HG02938 (cell line): ENCODE measurements around the gene CD22.

Experiments used
- ATAC-seq: cut with Tn5 transposase; IDR thresholded peaks from one replicate; pipeline ENCODE4 v1.9.1; 2021; ENCODE audit warnings: mild to moderate bottlenecking, moderate library complexity; ENCODE audit not compliant: unreplicated experiment

The CD22 gene

DNA sequence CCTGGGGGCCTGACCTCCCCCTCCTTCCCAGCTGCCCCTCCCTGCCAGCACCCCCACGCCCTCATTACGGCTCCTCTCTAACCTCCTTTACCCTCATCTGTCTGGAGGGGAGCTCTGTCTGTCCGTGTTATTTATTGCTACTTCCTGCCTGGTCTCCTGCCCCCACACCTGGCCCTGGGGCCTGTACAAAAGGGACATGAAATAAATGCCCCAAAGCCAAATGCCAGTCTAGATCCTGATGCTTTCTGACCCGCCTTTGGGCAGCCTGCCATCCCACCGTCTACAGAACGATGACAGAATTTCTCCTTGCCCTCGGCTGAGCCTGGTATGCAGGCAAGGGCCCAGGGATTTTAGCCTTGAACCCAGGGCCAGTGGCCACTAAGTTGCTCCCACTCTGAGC, 15.4 kb upstream of the CD22 start:
- ATAC-seq, result no peak

DNA sequence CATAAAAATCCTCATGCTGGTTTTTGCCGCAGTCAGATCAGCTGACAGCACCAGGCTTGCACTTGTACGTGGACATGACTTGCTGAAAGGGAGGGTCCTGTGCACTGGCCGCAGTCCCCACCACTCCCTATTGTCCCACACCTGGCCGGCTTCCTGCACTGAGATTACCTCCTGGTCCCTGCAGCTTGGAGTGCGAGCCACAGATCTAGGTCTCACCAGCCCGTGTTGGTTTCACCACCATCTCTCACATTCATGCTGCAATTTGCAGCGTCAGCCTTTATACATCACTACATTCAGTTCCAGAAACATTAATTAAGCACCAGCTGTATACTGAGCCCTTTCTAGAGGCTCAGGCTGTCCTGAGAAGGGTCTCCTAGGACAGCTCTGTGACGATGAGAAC, 15.0 kb upstream of the CD22 start:
- no peak for ATAC-seq

DNA sequence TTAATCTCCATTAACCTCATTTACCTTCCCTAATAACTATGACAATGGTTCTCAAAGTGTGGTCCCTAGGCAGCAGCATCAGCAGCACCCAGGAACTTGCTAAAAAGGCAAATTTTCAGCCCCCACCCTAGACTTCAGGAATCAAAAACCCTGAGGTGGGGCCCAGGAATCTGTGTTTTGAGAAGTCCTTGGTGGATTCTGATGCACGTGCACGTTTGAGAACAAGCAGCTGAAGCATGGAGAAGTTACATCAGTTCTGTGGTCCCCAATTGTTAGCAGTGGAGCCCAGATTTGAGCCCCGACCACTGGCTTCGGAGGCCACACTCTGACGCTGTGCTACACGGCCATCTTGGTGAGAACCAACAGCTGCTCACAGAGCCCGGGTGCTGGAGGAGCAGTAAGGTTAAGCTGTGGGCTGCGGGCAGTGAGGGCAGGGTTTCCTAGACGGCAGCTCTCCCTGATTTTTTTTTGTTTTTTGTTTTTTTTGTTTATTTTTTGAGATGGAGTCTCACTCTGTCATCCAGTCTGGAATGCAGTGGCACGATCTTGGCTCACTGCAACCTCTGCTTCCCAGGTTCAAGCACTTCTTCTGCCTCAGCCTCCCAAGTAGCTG, 14.0 kb upstream of the CD22 start:
- no peak for ATAC-seq

DNA sequence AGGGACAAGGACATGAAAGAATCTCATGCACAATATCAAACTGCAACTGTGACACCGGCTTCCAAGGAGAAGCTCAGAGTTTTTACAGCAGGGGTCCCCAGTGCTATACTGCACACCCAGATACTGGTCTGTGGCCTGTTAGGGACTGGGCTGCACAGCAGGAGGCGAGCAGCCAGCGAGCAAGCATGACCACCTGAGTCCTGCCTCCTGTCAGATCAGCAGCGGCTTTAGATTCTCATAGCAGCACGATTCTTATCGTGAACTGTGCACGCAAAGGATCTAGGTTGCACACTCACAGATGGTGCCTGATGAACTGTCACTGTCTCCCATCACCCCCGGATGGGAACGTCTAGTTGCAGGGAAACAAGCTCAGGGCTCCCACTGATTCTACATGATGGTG, 13.1 kb upstream of the CD22 start:
- no peak for ATAC-seq

DNA sequence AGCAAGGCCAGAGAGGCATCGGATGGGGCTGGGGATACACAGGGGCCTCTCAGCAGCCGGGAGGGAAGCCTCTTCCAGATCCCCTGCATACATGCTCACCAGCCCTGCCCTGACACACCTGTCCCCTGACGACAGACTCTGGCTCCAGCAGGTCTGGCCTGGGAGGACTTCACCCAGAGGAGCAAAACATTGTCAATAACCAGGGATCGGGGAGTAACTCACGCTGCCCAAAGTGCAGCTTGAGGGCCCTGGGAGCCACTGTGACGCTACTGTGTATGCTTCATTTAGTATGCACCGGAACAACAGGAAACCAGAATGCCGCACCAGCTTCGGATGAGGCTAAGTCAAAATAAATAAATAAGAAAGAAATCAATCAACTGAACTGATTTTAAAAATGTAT, 12.4 kb upstream of the CD22 start:
- ATAC-seq, result no peak

DNA sequence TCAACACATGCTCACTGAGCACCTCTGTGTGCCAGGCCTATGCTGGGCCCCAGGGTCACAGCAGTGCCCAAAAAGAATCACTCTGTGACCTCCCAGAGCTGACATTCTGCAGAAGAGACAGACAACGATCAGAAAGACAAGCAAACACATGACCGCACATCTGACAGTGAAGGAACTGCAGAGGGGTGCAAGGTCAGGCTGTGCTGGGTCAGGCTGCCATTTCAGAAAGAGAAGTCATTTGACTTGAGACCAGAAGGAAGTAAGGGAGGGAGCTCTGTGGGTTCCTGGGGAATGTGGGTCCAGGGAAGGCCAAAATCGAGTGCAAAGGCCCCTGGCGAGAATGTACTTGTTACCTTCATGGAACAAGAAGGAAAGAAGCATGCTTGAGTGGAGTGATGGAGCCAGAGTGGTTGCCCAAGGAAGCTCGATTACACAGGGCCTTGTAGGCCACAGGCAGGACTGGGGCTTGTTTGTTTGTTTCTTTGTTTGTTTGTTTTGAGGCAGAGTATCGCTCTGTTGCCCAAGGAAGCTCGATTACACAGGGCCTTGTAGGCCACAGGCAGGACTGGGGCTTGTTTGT, 11.4 kb upstream of the CD22 start:
- ATAC-seq, result no peak

DNA sequence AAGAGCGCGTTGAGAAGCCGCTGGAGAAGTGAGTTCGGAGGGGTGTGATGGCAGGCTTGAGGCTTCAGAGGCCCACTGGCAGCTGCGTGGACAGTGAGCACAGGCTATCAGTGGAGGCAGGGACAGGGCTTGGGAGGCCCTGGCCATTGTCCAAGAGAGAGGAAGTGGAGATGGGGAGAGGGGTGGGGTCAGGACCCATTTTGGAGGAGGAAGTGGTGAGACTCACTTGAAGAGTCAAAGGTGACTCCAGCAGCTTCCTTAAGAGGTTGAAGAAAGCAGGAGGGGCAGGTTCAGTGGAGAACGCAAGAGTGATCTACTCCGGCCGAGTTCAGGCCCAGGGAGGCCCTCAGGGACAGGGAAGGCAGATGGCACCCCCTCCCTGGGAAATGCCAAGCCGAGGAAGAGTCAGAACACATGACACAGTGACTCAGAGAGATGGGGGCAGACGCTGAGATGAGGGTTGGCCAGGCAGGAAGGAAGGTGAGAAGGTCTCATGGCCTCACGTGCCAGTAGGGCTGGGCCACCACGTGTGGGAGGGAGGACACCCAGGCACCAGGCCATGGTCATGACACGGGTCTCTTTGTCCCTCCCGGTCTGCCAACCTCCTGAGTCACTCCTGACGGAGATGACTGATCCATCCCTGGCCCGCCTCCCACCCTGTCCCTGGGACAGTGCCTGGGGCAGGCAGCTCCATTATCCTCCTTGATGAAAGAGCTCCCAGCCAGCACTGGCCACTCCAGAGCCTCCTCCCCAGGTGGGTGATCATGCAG, 10.1 kb upstream of the CD22 start:
- no peak for ATAC-seq

DNA sequence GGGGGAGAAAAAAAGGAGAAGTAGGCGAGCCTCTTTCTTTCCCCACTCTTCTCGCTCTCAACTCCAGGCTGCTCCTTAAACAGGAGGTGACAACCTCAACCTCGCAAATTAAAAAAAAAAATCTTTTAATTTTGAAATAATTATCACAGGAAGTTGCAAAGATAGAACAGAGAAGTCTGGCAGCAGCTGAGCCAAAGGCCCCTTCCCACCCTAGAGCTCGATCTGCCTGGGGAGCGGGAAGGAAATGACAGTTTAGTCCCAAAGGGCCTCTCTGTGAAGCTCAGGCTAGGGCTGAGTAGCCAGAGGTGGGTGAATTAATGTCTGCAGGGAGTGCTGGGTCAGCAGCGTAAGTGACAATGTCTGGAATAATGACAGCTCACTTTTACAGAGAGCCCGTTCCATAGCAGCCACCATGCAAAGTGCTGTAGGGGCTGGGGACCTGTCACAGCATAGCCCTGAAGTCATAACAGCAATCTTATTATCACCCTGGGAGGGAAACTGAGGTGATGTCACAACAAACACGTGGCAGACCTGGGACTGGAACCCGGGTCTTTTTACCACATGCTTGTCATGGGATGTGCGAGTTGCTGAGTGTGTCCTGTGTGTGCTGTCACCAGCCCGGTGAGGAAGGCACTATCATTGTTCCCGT, 8.8 kb upstream of the CD22 start:
- no peak for ATAC-seq

DNA sequence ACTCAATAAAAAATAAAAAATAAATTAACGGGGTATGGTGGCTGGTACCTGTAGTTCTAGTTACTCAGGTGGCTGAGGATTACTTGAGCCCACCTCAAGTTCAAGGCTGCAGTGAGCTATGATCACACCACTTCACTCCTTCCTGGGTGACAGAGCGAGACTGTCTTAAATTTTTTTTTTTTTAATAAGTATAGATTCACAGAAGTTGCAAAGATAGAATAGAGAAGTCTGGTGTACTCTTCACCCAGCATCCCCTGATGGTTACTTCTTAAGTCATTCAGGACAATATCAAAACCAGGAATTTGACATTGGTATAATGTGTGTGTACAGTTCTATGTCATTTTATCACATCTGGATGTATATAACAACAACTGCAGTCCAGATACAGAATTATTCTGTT, 7.7 kb upstream of the CD22 start:
- ATAC-seq, result no peak

DNA sequence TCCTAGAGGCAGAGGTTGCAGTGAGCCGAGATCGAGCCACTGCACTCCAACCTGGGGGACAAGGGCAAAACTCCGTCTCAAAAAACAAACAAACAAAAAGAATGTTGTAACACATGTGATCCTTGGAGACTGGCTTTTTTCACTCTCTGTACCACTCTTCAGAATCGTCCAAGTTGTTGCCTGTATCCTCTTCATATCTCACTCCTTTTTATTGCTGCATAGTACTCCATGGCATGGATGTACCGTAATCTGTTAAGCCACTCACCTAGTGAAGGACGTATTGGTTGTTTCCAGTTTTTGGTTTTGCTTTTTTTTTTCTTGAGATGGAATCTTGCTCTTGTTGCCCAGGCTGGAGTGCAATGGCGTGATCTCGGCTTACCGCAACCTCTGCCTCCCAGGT, 7.0 kb upstream of the CD22 start:
- ATAC-seq, result no peak

DNA sequence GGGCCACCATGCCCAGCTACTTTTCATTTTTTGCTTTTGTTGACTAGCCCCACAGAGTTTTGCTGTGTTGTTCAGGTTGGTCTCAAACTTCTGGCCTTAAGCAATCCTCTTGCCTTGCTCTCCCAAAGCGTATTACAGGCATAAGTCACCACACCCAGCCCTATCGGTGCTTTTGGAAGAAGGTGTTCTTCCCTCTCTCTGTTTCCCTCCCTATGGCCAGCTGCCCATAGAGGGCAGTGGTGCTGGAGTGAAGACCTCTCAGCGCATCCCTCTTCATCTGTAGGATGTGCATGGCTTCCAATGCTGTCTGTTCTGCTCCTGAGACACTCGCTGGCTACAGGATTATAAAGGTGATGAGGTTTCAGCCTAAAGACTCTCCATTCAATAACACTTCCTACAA, 1.3 kb upstream of the CD22 start:
- ATAC-seq, result no peak

DNA sequence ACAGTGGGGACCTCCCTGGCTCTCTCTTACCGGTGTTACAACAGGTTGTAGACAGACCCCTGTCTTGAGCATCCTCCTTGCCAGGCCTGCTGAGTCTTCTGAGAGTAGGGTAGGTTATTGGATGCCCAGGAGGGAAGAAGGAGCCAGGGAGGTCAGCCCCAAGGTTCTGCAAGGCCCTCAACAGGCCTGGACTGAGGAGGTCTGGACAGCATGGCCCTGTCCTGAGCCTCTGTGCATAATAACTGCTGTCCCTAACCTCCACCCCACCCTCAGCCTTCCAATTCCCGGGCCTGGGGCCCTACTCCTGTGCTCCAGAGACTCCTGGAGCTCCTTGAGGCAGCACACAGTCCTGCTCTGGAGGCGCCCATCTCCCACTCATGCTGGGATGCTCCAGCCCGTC, 336 bp downstream of the CD22 start:
- no peak for ATAC-seq

DNA sequence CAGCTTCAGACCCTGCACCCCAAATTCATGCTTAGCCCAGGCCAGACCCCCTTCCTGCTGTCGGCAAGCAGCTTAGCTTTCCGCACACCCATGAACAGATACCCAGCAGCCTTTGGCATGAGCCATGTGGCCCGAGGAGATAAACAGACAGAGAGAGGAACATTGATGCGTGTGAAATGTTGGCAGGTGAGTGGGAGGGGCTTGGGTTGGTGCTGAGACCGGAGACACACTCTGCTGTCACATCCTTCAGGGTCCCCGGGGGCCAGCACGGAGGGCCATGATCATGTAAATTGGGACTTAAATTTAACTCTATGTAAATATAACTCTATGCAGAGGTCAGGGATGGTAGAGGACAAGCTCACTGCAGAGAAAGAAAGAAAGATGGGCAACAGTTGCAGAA, 1.5 kb downstream of the CD22 start:
- ATAC-seq, result no peak

DNA sequence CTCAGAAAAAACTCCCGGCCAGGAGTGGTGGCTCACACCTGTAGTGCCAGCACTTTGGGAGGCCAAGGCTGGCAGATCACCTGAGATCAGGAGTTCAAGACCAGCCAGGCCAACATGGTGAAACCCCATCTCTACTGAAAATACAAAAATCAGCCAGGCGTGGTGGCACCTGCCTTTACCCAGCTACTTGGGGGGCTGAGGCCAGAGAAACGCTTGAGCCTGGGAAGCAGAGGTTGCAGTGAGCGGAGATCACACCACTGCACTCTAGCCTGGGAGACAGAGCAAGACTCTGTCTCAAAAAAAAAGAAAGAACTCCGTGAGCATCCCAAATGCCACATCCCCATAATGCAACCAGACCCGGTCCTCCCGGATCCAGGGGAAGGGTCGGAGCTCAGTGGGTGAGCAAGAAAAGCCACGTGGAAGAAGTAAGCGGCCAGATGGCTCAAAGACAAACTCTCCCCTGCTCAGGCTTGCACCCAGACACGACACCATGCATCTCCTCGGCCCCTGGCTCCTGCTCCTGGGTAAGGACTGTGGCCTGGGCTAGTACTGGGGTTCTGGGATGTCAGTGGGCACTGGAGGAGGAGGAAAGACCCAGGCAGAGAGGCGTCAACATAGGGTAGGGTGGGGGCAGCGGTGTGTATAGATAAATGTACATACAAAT, 2.7 kb downstream of the CD22 start:
- ATAC-seq, result no peak

DNA sequence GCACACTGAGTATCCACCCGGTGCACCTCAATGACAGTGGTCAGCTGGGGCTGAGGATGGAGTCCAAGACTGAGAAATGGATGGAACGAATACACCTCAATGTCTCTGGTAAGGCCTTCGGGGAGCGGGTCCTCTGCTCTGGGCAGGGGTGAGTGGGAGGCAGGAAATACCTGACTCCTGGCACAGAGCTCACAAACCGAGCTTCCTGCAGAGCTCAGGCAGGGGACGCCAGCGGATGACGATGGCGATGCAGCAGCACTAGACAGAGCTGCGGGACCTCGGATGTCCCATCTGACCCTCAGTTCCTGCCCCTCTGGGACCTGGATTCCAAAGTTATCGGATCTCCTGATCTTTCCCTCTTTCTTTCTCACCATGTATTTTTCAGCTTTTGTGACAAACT, 3.8 kb downstream of the CD22 start:
- ATAC-seq, result no peak

DNA sequence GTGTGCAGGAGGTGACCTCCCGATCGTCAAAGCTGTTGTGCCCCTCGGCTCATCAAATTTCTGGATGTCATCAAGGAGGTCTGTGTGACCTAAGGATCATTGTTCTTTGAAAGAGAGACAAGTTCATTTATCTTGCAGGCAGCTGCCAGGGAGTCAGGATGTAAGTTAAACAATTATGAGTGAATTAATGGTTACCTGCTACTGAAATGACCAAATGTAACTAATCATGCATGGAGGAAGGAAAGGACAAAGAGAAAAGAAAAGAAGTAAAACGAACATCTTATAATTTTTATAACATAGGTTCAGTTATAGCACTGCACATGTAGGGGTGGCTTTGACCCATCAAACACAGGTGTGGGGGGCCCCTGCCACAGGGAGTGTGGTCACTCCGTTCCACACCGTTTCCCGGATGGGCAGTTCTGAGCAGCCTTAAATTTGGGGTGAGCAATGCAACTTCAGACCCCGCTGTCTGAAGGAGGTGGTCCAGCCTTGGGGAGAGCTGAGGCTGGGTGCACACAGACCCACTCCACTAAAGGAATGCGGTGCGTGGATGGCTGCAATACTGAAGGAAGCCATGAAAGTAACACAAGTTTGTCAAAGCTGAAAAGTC, 5.3 kb downstream of the CD22 start:
- ATAC-seq, result no peak

DNA sequence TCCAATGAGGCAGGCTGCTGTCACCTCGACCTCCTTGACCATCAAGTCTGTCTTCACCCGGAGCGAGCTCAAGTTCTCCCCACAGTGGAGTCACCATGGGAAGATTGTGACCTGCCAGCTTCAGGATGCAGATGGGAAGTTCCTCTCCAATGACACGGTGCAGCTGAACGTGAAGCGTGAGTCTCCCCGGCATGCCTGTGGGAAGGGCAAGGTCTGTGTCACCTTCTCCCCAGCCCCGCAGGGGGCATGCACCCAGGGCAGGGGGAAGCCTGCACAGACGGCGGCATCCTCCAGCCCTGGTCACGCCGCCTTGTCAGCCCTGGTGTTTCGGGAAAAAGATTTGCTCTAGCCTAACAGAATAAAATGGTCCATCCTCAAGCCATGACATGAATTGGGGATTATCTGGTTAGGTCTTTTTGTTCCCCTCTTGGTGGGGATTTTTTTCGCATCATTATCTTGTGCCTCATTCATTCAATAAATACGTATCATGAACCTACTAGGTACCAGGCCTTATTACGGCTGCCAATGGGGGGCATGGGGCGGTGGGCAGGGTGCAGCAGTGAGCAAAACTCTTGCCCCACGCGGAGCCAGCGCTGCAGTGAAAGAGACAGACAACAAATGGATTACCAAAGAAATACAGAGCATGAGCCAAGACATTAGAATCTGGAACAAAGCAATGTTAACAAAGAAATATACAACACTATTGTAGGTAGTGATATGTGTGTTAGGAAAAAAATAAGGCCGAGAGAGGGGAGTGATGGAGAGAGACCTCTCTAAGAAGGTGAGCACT, 7.4 kb downstream of the CD22 start:
- ATAC-seq, result no peak

DNA sequence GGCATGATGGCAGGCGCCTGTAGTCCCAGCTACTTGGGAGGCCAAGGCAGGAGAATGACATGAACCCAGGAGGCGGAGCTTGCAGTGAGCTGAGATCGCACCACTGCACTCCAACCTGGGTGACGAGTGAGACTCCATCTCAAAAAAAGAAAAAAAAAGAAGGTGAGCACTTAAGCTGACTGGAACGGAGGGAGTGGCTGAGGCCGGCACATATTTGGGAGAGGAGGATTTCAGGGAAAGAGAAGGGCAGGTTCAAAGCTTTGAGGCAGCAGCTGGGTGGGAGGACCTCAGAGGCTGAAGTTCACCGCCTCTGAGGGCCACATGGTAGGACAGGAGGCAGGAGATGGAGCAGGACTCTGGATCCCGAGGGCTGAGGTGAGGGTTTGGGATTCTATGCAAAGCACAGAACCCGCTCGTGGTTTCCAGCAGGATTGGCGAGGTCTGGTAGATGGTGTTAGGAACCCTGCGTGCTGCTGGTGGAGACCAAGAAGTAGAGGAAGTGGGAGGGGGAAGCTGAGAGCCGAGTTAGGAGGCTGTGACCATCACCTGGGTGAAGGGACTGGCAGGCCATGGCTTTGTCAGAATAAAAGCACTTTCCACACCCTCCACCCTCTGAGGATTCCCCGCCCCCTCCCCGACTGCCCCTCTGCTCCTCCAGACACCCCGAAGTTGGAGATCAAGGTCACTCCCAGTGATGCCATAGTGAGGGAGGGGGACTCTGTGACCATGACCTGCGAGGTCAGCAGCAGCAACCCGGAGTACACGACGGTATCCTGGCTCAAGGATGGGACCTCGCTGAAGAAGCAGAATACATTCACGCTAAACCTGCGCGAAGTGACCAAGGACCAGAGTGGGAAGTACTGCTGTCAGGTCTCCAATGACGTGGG, 8.4 kb downstream of the CD22 start:
- ATAC-seq, result no peak

DNA sequence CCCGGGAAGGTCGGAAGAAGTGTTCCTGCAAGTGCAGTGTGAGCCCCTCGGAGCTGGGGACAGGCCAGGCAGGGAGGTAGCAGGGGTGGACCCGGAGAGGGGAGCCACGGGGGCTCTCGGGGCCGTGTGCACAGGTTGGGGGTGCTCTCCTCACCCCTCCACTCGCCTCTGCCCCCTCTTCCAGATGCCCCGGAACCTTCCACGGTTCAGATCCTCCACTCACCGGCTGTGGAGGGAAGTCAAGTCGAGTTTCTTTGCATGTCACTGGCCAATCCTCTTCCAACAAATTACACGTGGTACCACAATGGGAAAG, 9.0 kb downstream of the CD22 start:
- ATAC-seq, result no peak

DNA sequence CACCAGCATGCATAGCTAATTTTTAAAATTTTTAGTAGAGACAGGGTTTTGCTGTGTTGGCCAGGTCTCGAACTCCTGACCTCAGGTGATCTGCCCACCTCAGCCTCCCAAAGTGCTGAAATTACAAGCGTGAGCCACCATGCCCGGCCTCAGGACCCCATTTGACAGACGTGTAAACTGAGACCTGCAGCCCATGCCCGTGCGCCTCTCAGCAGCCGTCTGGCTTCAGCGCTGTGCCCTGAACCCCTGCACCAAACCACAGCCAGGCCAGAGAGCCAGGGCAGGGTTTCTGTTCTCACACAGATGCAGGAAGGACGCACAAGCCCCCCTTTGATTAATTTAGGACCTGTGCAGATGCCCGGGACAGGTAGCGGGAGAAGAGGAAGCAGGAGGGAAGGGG, 11.4 kb downstream of the CD22 start:
- ATAC-seq, result no peak
